HepG2 (cell line): ENCODE results near the gene CD7. TPM values are rescaled to one million over a fixed set of nuclear protein-coding genes. Genes with fewer than 3 reads are reported as not detected.
A peak's percentile ranks its signal among the peaks of the same experiment; 100 is the strongest.

Experiments used
- HNRNPLL ChIP-seq: fragments of 200-400 bp; formaldehyde crosslinking; IDR thresholded peaks from 2 replicates; pipeline ENCODE4 v1.6.1; 2017; ENCODE audit warnings: mild to moderate bottlenecking, low read depth, low read length; ENCODE audit not compliant: poor library complexity, severe bottlenecking
- KLF12 ChIP-seq: sonication (generic); formaldehyde crosslinking; IDR thresholded peaks from 2 replicates; pipeline ENCODE4 v1.4.0; 2020; ENCODE audit warnings: missing genetic modification reagents, borderline replicate concordance
- NRL ChIP-seq: sonication (generic); formaldehyde crosslinking; IDR thresholded peaks from 2 replicates; pipeline ENCODE4 v1.5.0; 2020; ENCODE audit warnings: missing genetic modification reagents, mild to moderate bottlenecking, moderate library complexity, borderline replicate concordance
- RELA ChIP-seq: sonication (generic); formaldehyde crosslinking; IDR thresholded peaks from 2 replicates; pipeline ENCODE4 v1.4.0; 2020; ENCODE audit warnings: missing genetic modification reagents
- SMARCE1 ChIP-seq: fragments of 450-650 bp; IDR thresholded peaks from 2 replicates; pipeline ENCODE4 v1.6.1; 2017; ENCODE audit warnings: borderline replicate concordance
- SMYD3 ChIP-seq: sonication (generic); formaldehyde crosslinking; IDR thresholded peaks from 2 replicates; pipeline ENCODE4 v1.8.1; 2023; ENCODE audit warnings: mild to moderate bottlenecking, missing genetic modification reagents
- STAG1 ChIP-seq: sonication (generic); formaldehyde crosslinking; IDR thresholded peaks from 2 replicates; pipeline ENCODE4 v1.4.0; 2020; ENCODE audit warnings: missing genetic modification reagents
- ZNF646 ChIP-seq: sonication (generic); formaldehyde crosslinking; IDR thresholded peaks from 2 replicates; pipeline ENCODE4 v1.9.0; 2021; ENCODE audit warnings: mild to moderate bottlenecking, missing genetic modification reagents
- polyA plus RNA-seq, 8 experiments: library from polyadenylated mRNA; depleted of rRNA in 3 of 8; stranded (reverse) in 7 of 8; unstranded in 1 of 8; fragments of >200 nt; fragmentation: Illumina TruSeq in 4 of 8; extraction: Trizol in 4 of 8; gene quantifications; 2 replicates each; pipeline versions ENCODE4 v1.2.1 to v1.2.3, GENCODE V29; 2011 to 2016; ENCODE audit warnings: low read depth in 4 of 8, missing spikeins in 1 of 8, mixed read lengths in 1 of 8; ENCODE audit not compliant: insufficient read depth in 1 of 8
- total RNA-seq, 5 experiments: library from RNA; depleted of rRNA; stranded (reverse); fragments of >200 nt; fragmentation: Illumina TruSeq; extraction: Trizol; gene quantifications; 2 replicates each; pipeline ENCODE4 v1.2.3, GENCODE V29; 2016; ENCODE audit warnings: low read depth in 1 of 5
- TF ChIP-seq, protein P1 (sequence below): sonication (generic); formaldehyde crosslinking; IDR thresholded peaks from 2 replicates; pipeline ENCODE4 v1.4.0; 2020; ENCODE audit warnings: missing genetic modification reagents, mild to moderate bottlenecking, borderline replicate concordance
- TF ChIP-seq, protein P2 (sequence below): sonication (generic); formaldehyde crosslinking; conservative IDR thresholded peaks from 2 replicates; pipeline ENCODE4 v1.4.0; 2020; ENCODE audit warnings: mild to moderate bottlenecking, missing genetic modification reagents, moderate library complexity
- TF ChIP-seq, protein P3 (sequence below): sonication (generic); formaldehyde crosslinking; IDR thresholded peaks from 2 replicates; pipeline ENCODE4 v1.4.0; 2020; ENCODE audit warnings: missing genetic modification reagents, borderline replicate concordance

CD7 gene
- total and polyA plus RNA-seq, 2 of the 13 experiments (the other 11 are each of a cell fraction or from before 2014, with no cell fraction given) = 67.6 to 76.4 TPM

- no peak for TF ChIP-seq HNRNPLL
- peak; percentile 59; the same call in 1 of the 2 replicates for TF ChIP-seq NRL (CRISPR knock-in tag)
- TF ChIP-seq RELA (CRISPR knock-in tag) = no peak
- no peak for TF ChIP-seq STAG1 (CRISPR knock-in tag)
- TF ChIP-seq SMARCE1 = no peak
- no peak for TF ChIP-seq ZNF646 (CRISPR knock-in tag)
- TF ChIP-seq, protein P1, sequence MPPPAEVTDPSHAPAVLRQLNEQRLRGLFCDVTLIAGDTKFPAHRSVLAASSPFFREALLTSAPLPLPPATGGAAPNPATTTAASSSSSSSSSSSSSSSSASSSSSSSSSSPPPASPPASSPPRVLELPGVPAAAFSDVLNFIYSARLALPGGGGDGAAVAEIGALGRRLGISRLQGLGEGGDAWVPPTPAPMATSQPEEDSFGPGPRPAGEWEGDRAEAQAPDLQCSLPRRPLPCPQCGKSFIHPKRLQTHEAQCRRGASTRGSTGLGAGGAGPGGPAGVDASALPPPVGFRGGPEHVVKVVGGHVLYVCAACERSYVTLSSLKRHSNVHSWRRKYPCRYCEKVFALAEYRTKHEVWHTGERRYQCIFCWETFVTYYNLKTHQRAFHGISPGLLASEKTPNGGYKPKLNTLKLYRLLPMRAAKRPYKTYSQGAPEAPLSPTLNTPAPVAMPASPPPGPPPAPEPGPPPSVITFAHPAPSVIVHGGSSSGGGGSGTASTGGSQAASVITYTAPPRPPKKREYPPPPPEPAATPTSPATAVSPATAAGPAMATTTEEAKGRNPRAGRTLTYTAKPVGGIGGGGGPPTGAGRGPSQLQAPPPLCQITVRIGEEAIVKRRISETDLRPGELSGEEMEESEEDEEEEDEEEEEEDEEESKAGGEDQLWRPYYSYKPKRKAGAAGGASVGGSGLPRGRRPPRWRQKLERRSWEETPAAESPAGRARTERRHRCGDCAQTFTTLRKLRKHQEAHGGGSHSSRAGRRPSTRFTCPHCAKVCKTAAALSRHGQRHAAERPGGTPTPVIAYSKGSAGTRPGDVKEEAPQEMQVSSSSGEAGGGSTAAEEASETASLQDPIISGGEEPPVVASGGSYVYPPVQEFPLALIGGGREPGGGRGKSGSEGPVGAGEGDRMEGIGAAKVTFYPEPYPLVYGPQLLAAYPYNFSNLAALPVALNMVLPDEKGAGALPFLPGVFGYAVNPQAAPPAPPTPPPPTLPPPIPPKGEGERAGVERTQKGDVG (CRISPR knock-in tag) = peak; percentile 40; the same call in 1 of the 2 replicates
- TF ChIP-seq KLF12 (CRISPR knock-in tag) = no peak
- TF ChIP-seq SMYD3 (CRISPR knock-in tag) = no peak
- TF ChIP-seq, protein P2, sequence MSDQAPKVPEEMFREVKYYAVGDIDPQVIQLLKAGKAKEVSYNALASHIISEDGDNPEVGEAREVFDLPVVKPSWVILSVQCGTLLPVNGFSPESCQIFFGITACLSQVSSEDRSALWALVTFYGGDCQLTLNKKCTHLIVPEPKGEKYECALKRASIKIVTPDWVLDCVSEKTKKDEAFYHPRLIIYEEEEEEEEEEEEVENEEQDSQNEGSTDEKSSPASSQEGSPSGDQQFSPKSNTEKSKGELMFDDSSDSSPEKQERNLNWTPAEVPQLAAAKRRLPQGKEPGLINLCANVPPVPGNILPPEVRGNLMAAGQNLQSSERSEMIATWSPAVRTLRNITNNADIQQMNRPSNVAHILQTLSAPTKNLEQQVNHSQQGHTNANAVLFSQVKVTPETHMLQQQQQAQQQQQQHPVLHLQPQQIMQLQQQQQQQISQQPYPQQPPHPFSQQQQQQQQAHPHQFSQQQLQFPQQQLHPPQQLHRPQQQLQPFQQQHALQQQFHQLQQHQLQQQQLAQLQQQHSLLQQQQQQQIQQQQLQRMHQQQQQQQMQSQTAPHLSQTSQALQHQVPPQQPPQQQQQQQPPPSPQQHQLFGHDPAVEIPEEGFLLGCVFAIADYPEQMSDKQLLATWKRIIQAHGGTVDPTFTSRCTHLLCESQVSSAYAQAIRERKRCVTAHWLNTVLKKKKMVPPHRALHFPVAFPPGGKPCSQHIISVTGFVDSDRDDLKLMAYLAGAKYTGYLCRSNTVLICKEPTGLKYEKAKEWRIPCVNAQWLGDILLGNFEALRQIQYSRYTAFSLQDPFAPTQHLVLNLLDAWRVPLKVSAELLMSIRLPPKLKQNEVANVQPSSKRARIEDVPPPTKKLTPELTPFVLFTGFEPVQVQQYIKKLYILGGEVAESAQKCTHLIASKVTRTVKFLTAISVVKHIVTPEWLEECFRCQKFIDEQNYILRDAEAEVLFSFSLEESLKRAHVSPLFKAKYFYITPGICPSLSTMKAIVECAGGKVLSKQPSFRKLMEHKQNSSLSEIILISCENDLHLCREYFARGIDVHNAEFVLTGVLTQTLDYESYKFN (CRISPR knock-in tag) = peak; percentile 47; the same call in 1 of the 2 replicates
- TF ChIP-seq, protein P3, sequence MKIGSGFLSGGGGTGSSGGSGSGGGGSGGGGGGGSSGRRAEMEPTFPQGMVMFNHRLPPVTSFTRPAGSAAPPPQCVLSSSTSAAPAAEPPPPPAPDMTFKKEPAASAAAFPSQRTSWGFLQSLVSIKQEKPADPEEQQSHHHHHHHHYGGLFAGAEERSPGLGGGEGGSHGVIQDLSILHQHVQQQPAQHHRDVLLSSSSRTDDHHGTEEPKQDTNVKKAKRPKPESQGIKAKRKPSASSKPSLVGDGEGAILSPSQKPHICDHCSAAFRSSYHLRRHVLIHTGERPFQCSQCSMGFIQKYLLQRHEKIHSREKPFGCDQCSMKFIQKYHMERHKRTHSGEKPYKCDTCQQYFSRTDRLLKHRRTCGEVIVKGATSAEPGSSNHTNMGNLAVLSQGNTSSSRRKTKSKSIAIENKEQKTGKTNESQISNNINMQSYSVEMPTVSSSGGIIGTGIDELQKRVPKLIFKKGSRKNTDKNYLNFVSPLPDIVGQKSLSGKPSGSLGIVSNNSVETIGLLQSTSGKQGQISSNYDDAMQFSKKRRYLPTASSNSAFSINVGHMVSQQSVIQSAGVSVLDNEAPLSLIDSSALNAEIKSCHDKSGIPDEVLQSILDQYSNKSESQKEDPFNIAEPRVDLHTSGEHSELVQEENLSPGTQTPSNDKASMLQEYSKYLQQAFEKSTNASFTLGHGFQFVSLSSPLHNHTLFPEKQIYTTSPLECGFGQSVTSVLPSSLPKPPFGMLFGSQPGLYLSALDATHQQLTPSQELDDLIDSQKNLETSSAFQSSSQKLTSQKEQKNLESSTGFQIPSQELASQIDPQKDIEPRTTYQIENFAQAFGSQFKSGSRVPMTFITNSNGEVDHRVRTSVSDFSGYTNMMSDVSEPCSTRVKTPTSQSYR (CRISPR knock-in tag) = peak; percentile 52; the same call in 1 of the 2 replicates
These were observed 38.5 kb downstream of the CD7 start (continued) for GRCh38 chr17:82278786-82279391.
